CD14-positive monocyte (primary cell): Measurements from ENCODE around the gene RDH5. TPM values are rescaled to one million over a fixed set of nuclear protein-coding genes. Genes with fewer than 3 reads are reported as not detected.

Experiments
- DNase-seq, 3 donors: peaks; one replicate each; pipeline ENCODE4 v3.0.0-alpha.2; 2011 to 2022
- H2AFZ ChIP-seq: 2 replicates; pipeline ENCODE4 v1.6.0; 2012; ENCODE audit warnings: mild to moderate bottlenecking, low read depth, low read length, inconsistent platforms; ENCODE audit not compliant: insufficient read depth, poor library complexity, severe bottlenecking
- H3K27ac ChIP-seq, 2 donors: 1 replicate in 1 of 2; 2 replicates in 1 of 2; pipeline ENCODE4 v1.5.1; 2012 to 2013; ENCODE audit warnings: low read length in 2 of 2, control low read depth in 1 of 2, inconsistent platforms in 1 of 2, low read depth in 1 of 2, mild to moderate bottlenecking in 1 of 2
- H3K27me3 ChIP-seq, 2 donors: one replicate each; pipeline versions ENCODE4 v1.6.0 to v1.6.1; 2011 to 2013; ENCODE audit warnings: low read length in 2 of 2; ENCODE audit not compliant: control insufficient read depth in 2 of 2, insufficient read depth in 2 of 2
- H3K36me3 ChIP-seq, 2 donors: replicated peaks in 1 of 2; 1 replicate in 1 of 2; 2 replicates in 1 of 2; pipeline versions ENCODE4 v1.5.1 to v1.6.1; 2012 to 2013; ENCODE audit warnings: low read length in 2 of 2, control low read depth in 1 of 2, inconsistent platforms in 1 of 2, mild to moderate bottlenecking in 1 of 2; ENCODE audit not compliant: insufficient read depth in 2 of 2, control insufficient read depth in 1 of 2
- H3K4me1 ChIP-seq, 2 donors: 1 replicate in 1 of 2; 2 replicates in 1 of 2; pipeline versions ENCODE4 v1.5.1 to v1.6.1; 2012 to 2013; ENCODE audit warnings: low read length in 2 of 2, control low read depth in 1 of 2, inconsistent platforms in 1 of 2, mild to moderate bottlenecking in 1 of 2, moderate library complexity in 1 of 2; ENCODE audit not compliant: insufficient read depth in 2 of 2, control insufficient read depth in 1 of 2
- H3K4me2 ChIP-seq: replicated peaks from 2 replicates; pipeline ENCODE3; 2012; ENCODE audit warnings: low read length, moderate library complexity, mild to moderate bottlenecking; ENCODE audit not compliant: poor library complexity, severe bottlenecking; ENCODE audit errors: extremely low read depth
- H3K4me3 ChIP-seq, 3 experiments: fragments of 200-600 bp in 1 of 3; sonication (generic) in 1 of 3; replicated peaks in 1 of 3; 1 replicate in 2 of 3; 2 replicates in 1 of 3; pipeline ENCODE4 v1.5.1; 2011 to 2013; ENCODE audit warnings: low read length in 3 of 3, mild to moderate bottlenecking in 3 of 3, control low read depth in 2 of 3, low read depth in 2 of 3, inconsistent platforms in 1 of 3, moderate library complexity in 1 of 3
- H3K79me2 ChIP-seq: 2 replicates; pipeline ENCODE4 v1.6.0; 2012; ENCODE audit warnings: mild to moderate bottlenecking, control low read depth, inconsistent platforms, low read length, moderate library complexity; ENCODE audit not compliant: insufficient read depth
- H3K9ac ChIP-seq: 2 replicates; pipeline ENCODE4 v1.6.0; 2017; ENCODE audit warnings: low read length, mild to moderate bottlenecking; ENCODE audit not compliant: insufficient read depth, poor library complexity, severe bottlenecking
- H3K9me3 ChIP-seq, 2 donors: replicated peaks in 1 of 2; 1 replicate in 1 of 2; 2 replicates in 1 of 2; pipeline versions ENCODE4 v1.5.1 to v1.6.1; 2012 to 2013; ENCODE audit warnings: low read length in 2 of 2, control low read depth in 1 of 2; ENCODE audit not compliant: control insufficient read depth in 1 of 2, insufficient read depth in 1 of 2
- H4K20me1 ChIP-seq: 2 replicates; pipeline ENCODE4 v1.6.0; 2012; ENCODE audit warnings: mild to moderate bottlenecking, low read length, control low read depth, moderate library complexity; ENCODE audit not compliant: insufficient read depth
- H3K27ac Mint-ChIP-seq, 7 donors: one replicate each; pipeline ENCODE4 v1.8.0; 2020; ENCODE audit warnings: mild to moderate bottlenecking in 7 of 7, mixed read lengths in 7 of 7, moderate library complexity in 6 of 7, inconsistent platforms in 2 of 7
- H3K27me3 Mint-ChIP-seq, 3 donors: one replicate each; pipeline ENCODE4 v1.8.0; 2021 to 2022; ENCODE audit warnings: low read depth in 3 of 3, mild to moderate bottlenecking in 3 of 3, mixed read lengths in 3 of 3, moderate library complexity in 3 of 3, inconsistent platforms in 1 of 3
- H3K36me3 Mint-ChIP-seq, 2 donors: one replicate each; pipeline ENCODE4 v1.8.0; 2020; ENCODE audit warnings: mixed read lengths in 2 of 2, inconsistent platforms in 1 of 2, mild to moderate bottlenecking in 1 of 2
- H3K4me1 Mint-ChIP-seq: one replicate; pipeline ENCODE4 v1.8.0; 2020; ENCODE audit warnings: mild to moderate bottlenecking, mixed read lengths
- H3K4me3 Mint-ChIP-seq, 2 donors: one replicate each; pipeline ENCODE4 v1.8.0; 2020; ENCODE audit warnings: mild to moderate bottlenecking in 2 of 2, mixed read lengths in 2 of 2, moderate library complexity in 1 of 2
- H3K9me3 Mint-ChIP-seq, 7 donors: one replicate each; pipeline ENCODE4 v1.8.0; 2020 to 2022; ENCODE audit warnings: mixed read lengths in 7 of 7, mild to moderate bottlenecking in 6 of 7, moderate library complexity in 6 of 7, inconsistent platforms in 2 of 7
- WGBS: methylation state at CpG from one replicate; pipeline ENCODE4 v1.1.5; 2013; ENCODE audit warnings: missing lambda C conversion rate; ENCODE audit not compliant: insufficient coverage; 5-methylcytosine and 5-hydroxymethylcytosine counted together
- intact Hi-C, 2 donors: fragments of 100-400 bp; cut with micrococcal nuclease; formaldehyde crosslinking; loops; one replicate each; pipeline versions ENCODE4 v1.15.0 to v1.15.1; 2023
- polyA plus RNA-seq, 3 donors: library from polyadenylated mRNA; depleted of rRNA in 1 of 3; unstranded in 2 of 3; stranded (reverse) in 1 of 3; fragments of 300-500 nt in 2 of 3; fragments of >200 nt in 1 of 3; fragmentation: Illumina TruSeq in 2 of 3; gene quantifications; 1 replicate in 2 of 3; 2 replicates in 1 of 3; pipeline ENCODE4 v1.2.3, GENCODE V29; 2012 to 2021
- TF ChIP-seq, protein P1 (sequence below): fragments of 200-600 bp; IDR thresholded peaks from one replicate; pipeline ENCODE4 v1.8.0; 2022; ENCODE audit warnings: antibody characterized with exemption, mild to moderate bottlenecking

Gene RDH5
- polyA plus RNA-seq, 3 donors: 1.2 to 10.4 (median 1.2) TPM

GRCh38 chr12:55692631-55693322 lies 27.4 kb upstream of the RDH5 start:
- Histone ChIP-seq H3K4me1 (no peaks in the 10 kb centered on the region), H3K9ac (no peak overlapping the region), H3K36me3 (no peaks in the 10 kb centered on the region), H3K4me3 (no peak overlapping the region), H3K4me2 (no peak overlapping the region), H3K9me3 (no peaks in the 10 kb centered on the region), H3K27me3 (no peaks in the 10 kb centered on the region), H3K27ac (no peak overlapping the region), H4K20me1 (no peaks in the 10 kb centered on the region), H3K79me2 (no peaks in the 10 kb centered on the region), H2AFZ (no peak overlapping the region)
- H3K9me3 Mint-ChIP-seq: peaks cover 0 to 2% (median 0%) of the 10 kb centered on the region in 7 donors
- intact Hi-C loops: no loop called here
- 99% methylated on average over 11 of the region's 12 CpGs for WGBS
- H3K4me1 Mint-ChIP-seq: no peaks in the 10 kb centered on the region
- no peak overlapping the region for H3K4me3 Mint-ChIP-seq
- H3K27me3 Mint-ChIP-seq: peaks cover 4 to 5% (median 5%) of the 10 kb centered on the region in 3 donors
- no peak overlapping the region for H3K27ac Mint-ChIP-seq
- peaks cover 2 to 9% of the 10 kb centered on the region in 2 donors for H3K36me3 Mint-ChIP-seq
- TF ChIP-seq, protein P1, sequence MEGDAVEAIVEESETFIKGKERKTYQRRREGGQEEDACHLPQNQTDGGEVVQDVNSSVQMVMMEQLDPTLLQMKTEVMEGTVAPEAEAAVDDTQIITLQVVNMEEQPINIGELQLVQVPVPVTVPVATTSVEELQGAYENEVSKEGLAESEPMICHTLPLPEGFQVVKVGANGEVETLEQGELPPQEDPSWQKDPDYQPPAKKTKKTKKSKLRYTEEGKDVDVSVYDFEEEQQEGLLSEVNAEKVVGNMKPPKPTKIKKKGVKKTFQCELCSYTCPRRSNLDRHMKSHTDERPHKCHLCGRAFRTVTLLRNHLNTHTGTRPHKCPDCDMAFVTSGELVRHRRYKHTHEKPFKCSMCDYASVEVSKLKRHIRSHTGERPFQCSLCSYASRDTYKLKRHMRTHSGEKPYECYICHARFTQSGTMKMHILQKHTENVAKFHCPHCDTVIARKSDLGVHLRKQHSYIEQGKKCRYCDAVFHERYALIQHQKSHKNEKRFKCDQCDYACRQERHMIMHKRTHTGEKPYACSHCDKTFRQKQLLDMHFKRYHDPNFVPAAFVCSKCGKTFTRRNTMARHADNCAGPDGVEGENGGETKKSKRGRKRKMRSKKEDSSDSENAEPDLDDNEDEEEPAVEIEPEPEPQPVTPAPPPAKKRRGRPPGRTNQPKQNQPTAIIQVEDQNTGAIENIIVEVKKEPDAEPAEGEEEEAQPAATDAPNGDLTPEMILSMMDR: no peak
- no peak for DNase-seq

- no peak overlapping the region for H3K4me2 ChIP-seq
- Mint-ChIP-seq H3K4me3 (no peak overlapping the region), H3K27ac (no peak overlapping the region)
Measured at GRCh38 chr12:55693323-55694187, 26.6 kb upstream of the RDH5 start.

More at GRCh38 chr12:55693323-55694187, 26.6 kb upstream of the RDH5 start:
- Mint-ChIP-seq H3K27me3 (peaks cover 4 to 5% (median 5%) of the 10 kb centered on the region in 3 donors), H3K4me1 (no peaks in the 10 kb centered on the region), H3K36me3 (peaks cover 2 to 8% of the 10 kb centered on the region in 2 donors), H3K9me3 (peaks cover 0 to 2% (median 0%) of the 10 kb centered on the region in 7 donors)
- Histone ChIP-seq H3K4me3 (no peak overlapping the region), H3K27me3 (no peaks in the 10 kb centered on the region), H4K20me1 (no peaks in the 10 kb centered on the region), H3K27ac (no peak overlapping the region), H3K4me1 (no peaks in the 10 kb centered on the region), H3K36me3 (no peaks in the 10 kb centered on the region), H3K79me2 (no peaks in the 10 kb centered on the region), H3K9me3 (no peaks in the 10 kb centered on the region), H2AFZ (no peak overlapping the region), H3K9ac (no peak overlapping the region)
- WGBS: no CpG with 5 or more reads among the region's 7 CpGs
- TF ChIP-seq, protein P1: no peak
- no peak for DNase-seq
- intact Hi-C loops: no loop called here
